Lower leg skin (tissue), 3 donors: ENCODE data around the gene LSM3.

Source experiments
- POLR2A ChIP-seq, 2 donors: fragments of 450-650 bp; IDR thresholded peaks; one replicate each; pipeline ENCODE4 v1.6.1; 2016 to 2017; ENCODE audit warnings: antibody characterized with exemption in 2 of 2, mild to moderate bottlenecking in 1 of 2, moderate library complexity in 1 of 2
- TF ChIP-seq, protein P1 (sequence below), 3 donors: fragments of 450-650 bp; IDR thresholded peaks; one replicate each; pipeline ENCODE4 v1.5.1; 2016; ENCODE audit warnings: antibody characterized with exemption in 3 of 3, mild to moderate bottlenecking in 3 of 3, moderate library complexity in 2 of 3

DNA sequence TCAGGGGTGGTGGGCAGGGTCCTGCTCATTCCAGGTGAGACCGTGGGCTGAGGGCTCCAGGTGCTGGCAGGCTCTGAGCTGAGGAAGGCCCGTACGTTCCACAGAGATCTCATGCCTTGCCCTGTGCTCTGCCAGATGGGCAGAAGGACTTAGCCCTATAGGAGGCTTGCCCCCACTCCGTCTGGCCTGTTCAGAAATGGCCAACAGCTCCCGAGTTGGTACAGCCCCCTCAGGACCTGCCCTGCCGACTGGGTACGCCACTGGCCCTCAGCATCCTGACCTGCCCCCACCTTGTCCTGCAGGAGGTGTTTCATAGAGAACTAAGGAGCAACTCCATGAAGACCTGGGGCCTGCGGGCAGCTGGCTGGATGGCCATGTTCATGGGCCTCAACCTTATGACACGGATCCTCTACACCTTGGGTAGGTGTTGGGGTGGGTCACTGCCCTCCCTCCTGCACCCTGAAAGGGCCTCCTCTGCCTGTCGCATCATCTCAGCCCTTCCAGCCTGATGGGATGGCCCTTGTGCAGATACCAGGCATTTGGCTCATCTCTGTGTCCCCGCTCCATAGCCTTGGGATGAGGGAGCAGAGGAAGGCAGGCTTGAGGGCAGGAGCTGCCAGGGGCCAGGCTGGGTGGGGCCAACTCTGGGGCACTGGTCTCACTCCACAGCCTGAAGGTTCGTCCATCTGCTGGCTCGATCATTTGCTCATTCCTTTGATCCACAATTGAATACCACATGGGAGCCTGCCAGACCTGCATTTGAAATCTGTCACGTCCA lies 39.5 kb upstream of the LSM3 start:
- TF ChIP-seq, protein P1, sequence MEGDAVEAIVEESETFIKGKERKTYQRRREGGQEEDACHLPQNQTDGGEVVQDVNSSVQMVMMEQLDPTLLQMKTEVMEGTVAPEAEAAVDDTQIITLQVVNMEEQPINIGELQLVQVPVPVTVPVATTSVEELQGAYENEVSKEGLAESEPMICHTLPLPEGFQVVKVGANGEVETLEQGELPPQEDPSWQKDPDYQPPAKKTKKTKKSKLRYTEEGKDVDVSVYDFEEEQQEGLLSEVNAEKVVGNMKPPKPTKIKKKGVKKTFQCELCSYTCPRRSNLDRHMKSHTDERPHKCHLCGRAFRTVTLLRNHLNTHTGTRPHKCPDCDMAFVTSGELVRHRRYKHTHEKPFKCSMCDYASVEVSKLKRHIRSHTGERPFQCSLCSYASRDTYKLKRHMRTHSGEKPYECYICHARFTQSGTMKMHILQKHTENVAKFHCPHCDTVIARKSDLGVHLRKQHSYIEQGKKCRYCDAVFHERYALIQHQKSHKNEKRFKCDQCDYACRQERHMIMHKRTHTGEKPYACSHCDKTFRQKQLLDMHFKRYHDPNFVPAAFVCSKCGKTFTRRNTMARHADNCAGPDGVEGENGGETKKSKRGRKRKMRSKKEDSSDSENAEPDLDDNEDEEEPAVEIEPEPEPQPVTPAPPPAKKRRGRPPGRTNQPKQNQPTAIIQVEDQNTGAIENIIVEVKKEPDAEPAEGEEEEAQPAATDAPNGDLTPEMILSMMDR (IDR thresholded peaks at IDR 0.05), result no peak
- TF ChIP-seq POLR2A (IDR thresholded peaks at IDR 0.05), result no peak
